K562 (cell line): Measurements from ENCODE around the gene YBX2. TPM values are rescaled to one million over a fixed set of nuclear protein-coding genes. Genes with fewer than 3 reads are reported as not detected.

Experiments
- ARID4B ChIP-seq: sonication (generic); formaldehyde crosslinking; IDR thresholded peaks from 2 replicates; pipeline ENCODE4 v1.8.0; 2022; ENCODE audit warnings: mild to moderate bottlenecking, missing genetic modification reagents
- CAMTA2 ChIP-seq: fragments of 250-450 bp; sonication (Bioruptor Pico); conservative IDR thresholded peaks from 2 replicates; pipeline ENCODE4 v1.5.1; 2022
- CTBP1 ChIP-seq: fragments of 450-650 bp; IDR thresholded peaks from 2 replicates; pipeline ENCODE4 v1.6.1; 2016; ENCODE audit warnings: borderline replicate concordance
- CXXC5 ChIP-seq: fragments of 250-450 bp; sonication (Bioruptor Pico); IDR thresholded peaks from 2 replicates; pipeline ENCODE4 v1.8.0; 2022; ENCODE audit warnings: inconsistent platforms, mild to moderate bottlenecking, moderate library complexity
- E2F6 ChIP-seq, 2 experiments: IDR thresholded peaks; 2 replicates each; pipeline ENCODE4 v1.6.1; 2011; ENCODE audit warnings: borderline replicate concordance in 1 of 2, control low read depth in 1 of 2, low read depth in 1 of 2, low read length in 1 of 2, mild to moderate bottlenecking in 1 of 2, mixed read lengths in 1 of 2, moderate library complexity in 1 of 2; ENCODE audit not compliant: insufficient read depth in 1 of 2, insufficient read length in 1 of 2, poor library complexity in 1 of 2, severe bottlenecking in 1 of 2; ENCODE audit errors: extremely low read depth in 1 of 2
- HDAC1 ChIP-seq, 2 experiments: fragments of 450-650 bp; IDR thresholded peaks; 2 replicates each; pipeline ENCODE4 v1.6.1; 2016 to 2017; ENCODE audit warnings: inconsistent platforms in 1 of 2, mild to moderate bottlenecking in 1 of 2, moderate library complexity in 1 of 2
- HNRNPL ChIP-seq: fragments of 200-400 bp; formaldehyde crosslinking; IDR thresholded peaks from 2 replicates; pipeline ENCODE4 v1.6.1; 2017; ENCODE audit warnings: low read depth, mild to moderate bottlenecking, low read length
- L3MBTL2 ChIP-seq: fragments of 450-650 bp; IDR thresholded peaks from 2 replicates; pipeline ENCODE4 v1.6.1; 2016; ENCODE audit warnings: mild to moderate bottlenecking, moderate library complexity
- MBD2 ChIP-seq: sonication (generic); IDR thresholded peaks from 2 replicates; pipeline ENCODE4 v1.6.1; 2016; ENCODE audit warnings: low read depth, borderline replicate concordance
- MTA1 ChIP-seq: fragments of 450-650 bp; IDR thresholded peaks from 2 replicates; pipeline ENCODE4 v1.6.1; 2017; ENCODE audit warnings: borderline replicate concordance
- POLR2G ChIP-seq: fragments of 200-400 bp; formaldehyde crosslinking; IDR thresholded peaks from 2 replicates; pipeline ENCODE4 v1.6.1; 2017; ENCODE audit warnings: low read depth, mild to moderate bottlenecking, antibody characterized with exemption, low read length, moderate library complexity
- RBFOX2 ChIP-seq: fragments of 200-400 bp; formaldehyde crosslinking; IDR thresholded peaks from 2 replicates; pipeline ENCODE4 v1.6.1; 2017; ENCODE audit warnings: low read depth, mild to moderate bottlenecking, low read length, moderate library complexity
- TEAD1 ChIP-seq, 2 experiments: fragments of 450-650 bp in 1 of 2; sonication (generic) in 1 of 2; formaldehyde crosslinking; IDR thresholded peaks; 2 replicates each; pipeline versions ENCODE4 v1.4.0 to v1.8.0; 2020 to 2022; ENCODE audit warnings: mild to moderate bottlenecking in 2 of 2, missing genetic modification reagents in 1 of 2
- ZBTB7A ChIP-seq: IDR thresholded peaks from 2 replicates; pipeline ENCODE4 v1.6.1; 2011; ENCODE audit warnings: low read depth, mild to moderate bottlenecking, low read length, moderate library complexity, borderline replicate concordance; ENCODE audit not compliant: control insufficient read depth
- ZNF408 ChIP-seq: fragments of 250-450 bp; sonication (Bioruptor Pico); IDR thresholded peaks from 2 replicates; pipeline ENCODE4 v1.4.0; 2020; ENCODE audit warnings: low read depth, mild to moderate bottlenecking, moderate library complexity
- ZNF740 ChIP-seq, 3 experiments: fragments of 200-800 bp in 1 of 3; sonication (Bioruptor generic) in 1 of 3; sonication (generic) in 1 of 3; formaldehyde crosslinking in 1 of 3; IDR thresholded peaks; 2 replicates each; pipeline versions ENCODE4 v1.6.1 to v1.8.0; 2016 to 2022; ENCODE audit warnings: mild to moderate bottlenecking in 2 of 3, missing compliant biosample characterization in 2 of 3, missing genetic modification characterization in 2 of 3, missing genetic modification reagents in 1 of 3
- polyA plus RNA-seq, 8 experiments: library from polyadenylated mRNA; depleted of rRNA in 4 of 8; stranded (reverse) in 5 of 8; unstranded in 3 of 8; fragments of >200 nt; fragmentation: Nextera tagmentation in 2 of 8; fragmentation: Illumina TruSeq in 1 of 8; extraction: Ambion mirVana in 2 of 8; extraction: Trizol in 1 of 8; gene quantifications; 2 replicates each; pipeline versions ENCODE4 v1.2.1 to v1.2.3, GENCODE V29; 2011 to 2014; ENCODE audit warnings: inconsistent platforms in 1 of 8, missing spikeins in 1 of 8
- total RNA-seq, 7 experiments: library from RNA; depleted of rRNA in 6 of 7; stranded (reverse); fragments of >200 nt in 6 of 7; fragmentation: Illumina TruSeq in 2 of 7; extraction: Trizol in 2 of 7; gene quantifications; 2 replicates each; pipeline versions ENCODE4 v1.2.1 to v1.2.3, GENCODE V29; 2011 to 2021; ENCODE audit warnings: low replicate concordance in 1 of 7

Gene YBX2
- total and polyA plus RNA-seq, 9 of the 15 experiments (the other 6 are each of a cell fraction or from before 2014, with no cell fraction given), result 0.03 to 0.59 (median 0.27) TPM; not detected in 6

- peak; percentile 51; the same call in 1 of the 2 replicates for TF ChIP-seq POLR2G
- TF ChIP-seq CAMTA2 (CRISPR knock-in tag), result no peak
- TF ChIP-seq E2F6 (IDR thresholded peaks at IDR 0.05; ENCODE audit: borderline replicate concordance in 1 of 2, extremely low read depth in 1 of 2, insufficient read depth in 1 of 2, insufficient read length in 1 of 2, low read depth in 1 of 2, low read length in 1 of 2, poor library complexity in 1 of 2, severe bottlenecking in 1 of 2), result peak; percentile 72 to 92
- TF ChIP-seq HDAC1 (IDR thresholded peaks at IDR 0.05), result peak in 1 of 2 experiments; percentile 52; a peak in 1 of 4 replicates
- TF ChIP-seq MBD2, result no peak
- TF ChIP-seq ARID4B (CRISPR knock-in tag), result peak; percentile 71; the same call in 1 of the 2 replicates
- TF ChIP-seq ZNF740 (CRISPR knock-in tag; IDR thresholded peaks at IDR 0.05), result no peak
- TF ChIP-seq ZNF740 (tag; IDR thresholded peaks at IDR 0.05), result no peak
- TF ChIP-seq ZBTB7A, result peak; percentile 36; the same call in 1 of the 2 replicates
- peak; percentile 91 for TF ChIP-seq L3MBTL2
- TF ChIP-seq HNRNPL, result peak; percentile 93
- no peak for TF ChIP-seq MTA1
- no peak for TF ChIP-seq ZNF408 (CRISPR knock-in tag)
- TF ChIP-seq TEAD1 (CRISPR knock-in tag; IDR thresholded peaks at IDR 0.05), result peak in 1 of 2 experiments; percentile 63; a peak in 1 of 4 replicates
- peak; percentile 60 for TF ChIP-seq RBFOX2
- TF ChIP-seq CTBP1, result peak; percentile 40; the same call in 1 of the 2 replicates
- TF ChIP-seq CXXC5 (CRISPR knock-in tag), result peak; percentile 82
Measured at GRCh38 chr17:7296189-7296861, 1.9 kb upstream of the YBX2 start (continued).
